Endothelial cell of umbilical vein (primary cell): ENCODE results near the gene LINC00237. TPM values are rescaled to one million over a fixed set of nuclear protein-coding genes. Genes with fewer than 3 reads are reported as not detected.

Source experiments
- BruUV-seq: library from RNA; stranded (reverse); fragments of 400-500 nt; replicated peaks from 2 replicates; lab custom pipeline; 2021; lab: Mats Ljungman, UMichigan
- CTCF ChIA-PET: fragments of 300-600, 350-600 bp; sonication (Branson Sonifier 250); formaldehyde crosslinking; loops from one replicate; lab custom pipeline; 2021; ENCODE audit warnings: antibody characterized with exemption, inconsistent platforms; lab: Charles Lee
- POLR2A ChIA-PET: fragments of 300-600, 350-600 bp; sonication (Branson Sonifier 250); formaldehyde crosslinking; loops from one replicate; lab custom pipeline; 2021; ENCODE audit warnings: antibody characterized with exemption, inconsistent platforms; lab: Charles Lee
- DNase-seq: peaks from one replicate; pipeline ENCODE4 v3.0.0-alpha.2; 2011; ENCODE audit warnings: low read depth, low spot score
- FAIRE-seq: peaks from 2 replicates; lab custom pipeline; 2011; peaks lifted over from hg19 to GRCh38; lab: Jason Lieb, UNC
- H2AFZ ChIP-seq: 2 replicates; pipeline ENCODE4 v1.6.0; 2012; ENCODE audit warnings: low read depth, low read length, control low read depth, inconsistent platforms
- H3K27ac ChIP-seq: 2 replicates; pipeline ENCODE4 v1.5.1; 2011; ENCODE audit warnings: low read depth, mild to moderate bottlenecking, control low read depth, low read length, moderate library complexity; ENCODE audit not compliant: insufficient read depth
- H3K27me3 ChIP-seq, 2 experiments: 2 replicates each; pipeline versions ENCODE4 v1.6.0 to v1.6.1; 2011; ENCODE audit warnings: low read length in 2 of 2, mixed read lengths in 1 of 2; ENCODE audit not compliant: control insufficient read depth in 2 of 2, insufficient read depth in 2 of 2
- H3K36me3 ChIP-seq, 2 experiments: 2 replicates in 1 of 2; 3 replicates in 1 of 2; pipeline ENCODE4 v1.5.1; 2011; ENCODE audit warnings: low read length in 2 of 2, mild to moderate bottlenecking in 1 of 2, moderate library complexity in 1 of 2; ENCODE audit not compliant: control insufficient read depth in 2 of 2, insufficient read depth in 2 of 2; ENCODE audit errors: extremely low read depth in 1 of 2
- H3K4me1 ChIP-seq: 3 replicates; pipeline ENCODE4 v1.5.1; 2011; ENCODE audit warnings: mild to moderate bottlenecking, low read length; ENCODE audit not compliant: control insufficient read depth, insufficient read depth; ENCODE audit errors: extremely low read depth
- H3K4me2 ChIP-seq: 2 replicates; pipeline ENCODE4 v1.6.1; 2011; ENCODE audit warnings: low read length, control low read depth, mixed read lengths; ENCODE audit not compliant: insufficient read depth
- H3K4me3 ChIP-seq, 3 experiments: fragments of 200-600 bp in 1 of 3; sonication (generic), shearing (Covaris generic) in 1 of 3; replicated peaks in 1 of 3; 2 replicates each; pipeline ENCODE4 v1.5.1; 2011 to 2016; ENCODE audit warnings: control low read depth in 3 of 3, low read length in 3 of 3, mild to moderate bottlenecking in 2 of 3, inconsistent platforms in 1 of 3, low read depth in 1 of 3, moderate library complexity in 1 of 3; ENCODE audit not compliant: insufficient read depth in 1 of 3
- H3K79me2 ChIP-seq: 2 replicates; pipeline ENCODE4 v1.6.0; 2012; ENCODE audit warnings: low read length, inconsistent platforms; ENCODE audit not compliant: control insufficient read depth, insufficient read depth
- H3K9ac ChIP-seq: replicated peaks from 2 replicates; pipeline ENCODE3; 2011; ENCODE audit warnings: low read length, control low read depth; ENCODE audit not compliant: insufficient read depth; ENCODE audit errors: extremely low read depth
- H3K9me1 ChIP-seq: replicated peaks from 3 replicates; pipeline ENCODE4 v1.6.0; 2011; ENCODE audit warnings: mild to moderate bottlenecking, low read length; ENCODE audit not compliant: control insufficient read depth, insufficient read depth; ENCODE audit errors: extremely low read depth
- H3K9me3 ChIP-seq: replicated peaks from 2 replicates; pipeline ENCODE4 v1.5.1; 2012; ENCODE audit warnings: low read length, inconsistent platforms; ENCODE audit not compliant: control insufficient read depth, insufficient read depth
- H4K20me1 ChIP-seq: replicated peaks from 2 replicates; pipeline ENCODE3; 2011; ENCODE audit warnings: mild to moderate bottlenecking, low read length; ENCODE audit not compliant: control insufficient read depth, insufficient read depth; ENCODE audit errors: extremely low read depth
- EZH2 ChIP-seq: IDR thresholded peaks from 2 replicates; pipeline ENCODE4 v1.6.1; 2012; ENCODE audit warnings: borderline replicate concordance, low read depth, mild to moderate bottlenecking, moderate library complexity, low read length, inconsistent platforms; ENCODE audit not compliant: severe bottlenecking
- FOS ChIP-seq: IDR thresholded peaks from 2 replicates; pipeline ENCODE4 v1.6.1; 2011; ENCODE audit warnings: mild to moderate bottlenecking, low read length, moderate library complexity, borderline replicate concordance; ENCODE audit not compliant: insufficient read depth
- GATA2 ChIP-seq: IDR thresholded peaks from 2 replicates; pipeline ENCODE4 v1.7.0; 2011; ENCODE audit warnings: low read depth, mild to moderate bottlenecking, moderate library complexity, mixed read lengths, low read length; ENCODE audit not compliant: insufficient read length, insufficient read depth
- JUN ChIP-seq: IDR thresholded peaks from 2 replicates; pipeline ENCODE4 v1.6.1; 2011; ENCODE audit warnings: borderline replicate concordance, low read depth; ENCODE audit not compliant: insufficient read length, insufficient read depth
- MAX ChIP-seq: IDR thresholded peaks from 2 replicates; pipeline ENCODE4 v1.6.1; 2011; ENCODE audit not compliant: insufficient read depth, insufficient read length
- MYC ChIP-seq: IDR thresholded peaks from one replicate; pipeline ENCODE4 v1.6.1; 2011; ENCODE audit warnings: mild to moderate bottlenecking, low read depth, low read length
- dilution Hi-C: fragments of 300-500 bp; cut with MboI; formaldehyde crosslinking; loops from one replicate; pipeline ENCODE4 v1.15.0; 2019; ENCODE audit warnings: low sequenced_read_pairs; ENCODE audit not compliant: extremely low pct_ligation_motif_present
- intact Hi-C: fragments of 100-400 bp; cut with micrococcal nuclease; formaldehyde crosslinking; loops from one replicate; pipeline ENCODE4 v1.10.0; 2022
- polyA plus RNA-seq, 4 experiments: library from polyadenylated mRNA; depleted of rRNA in 3 of 4; stranded (reverse) in 3 of 4; unstranded in 1 of 4; fragments of >200 nt; gene quantifications; 2 replicates each; pipeline versions ENCODE4 v1.2.1 to v1.2.3, GENCODE V29; 2011 to 2012; ENCODE audit warnings: missing spikeins in 1 of 4
- total RNA-seq: library from RNA; stranded (reverse); gene quantifications from 2 replicates; pipeline ENCODE4 v1.2.3, GENCODE V29; 2021

The LINC00237 gene
- total and polyA plus RNA-seq, 2 donors (not counting 3 experiments of a cell fraction or from before 2014, with no cell fraction given), result not detected

- ChIA-PET POLR2A (no interaction called here), CTCF (no interaction called here)
- dilution Hi-C loops, result no loop called here
- Histone ChIP-seq H3K27ac (no peak overlapping the region), H4K20me1 (no peaks in the 10 kb centered on the region), H3K9me1 (no peaks in the 10 kb centered on the region), H2AFZ (no peak overlapping the region), H3K4me1 (no peaks in the 10 kb centered on the region), H3K27me3 (peaks cover 49 to 70% of the 10 kb centered on the region in 2 experiments), H3K79me2 (no peaks in the 10 kb centered on the region), H3K9me3 (no peaks in the 10 kb centered on the region), H3K4me2 (no peak overlapping the region), H3K36me3 (no peaks in the 10 kb centered on the region), H3K4me3 (no peak overlapping the region), H3K9ac (no peak overlapping the region)
- DNase-seq (no peak), FAIRE-seq (no peak)
- intact Hi-C loops, result no loop called here
- BruUV-seq, result no TSS peak
- TF ChIP-seq EZH2 (no peak), JUN (peak; percentile 16), MAX (no peak), FOS (no peak), GATA2 (no peak), MYC (no peak)
Observed at GRCh38 chr20:21109144-21109543, 3.0 kb upstream of the LINC00237 start.

- Histone ChIP-seq H3K27ac (no peak overlapping the region), H3K4me3 (no peak overlapping the region), H3K4me2 (no peak overlapping the region), H2AFZ (no peak overlapping the region), H3K9me3 (no peaks in the 10 kb centered on the region), H3K9ac (no peak overlapping the region), H3K27me3 (peaks cover 75 to 87% of the 10 kb centered on the region in 2 experiments), H3K36me3 (no peaks in the 10 kb centered on the region), H4K20me1 (no peaks in the 10 kb centered on the region), H3K9me1 (no peaks in the 10 kb centered on the region), H3K79me2 (no peaks in the 10 kb centered on the region), H3K4me1 (peaks cover 10% of the 10 kb centered on the region)
- dilution Hi-C loops (no loop called here), intact Hi-C loops (no loop called here)
- DNase-seq, result no peak
- CTCF ChIA-PET, result no interaction called here
- POLR2A ChIA-PET, result no interaction called here
- no peak for FAIRE-seq
- no TSS peak for BruUV-seq
- TF ChIP-seq EZH2 (peak; percentile 91), FOS (no peak)
Observed at GRCh38 chr20:21105429-21106170, 558 bp downstream of the LINC00237 start.
